ENCODE results near the gene ATP11A.

The ATP11A gene

DNA sequence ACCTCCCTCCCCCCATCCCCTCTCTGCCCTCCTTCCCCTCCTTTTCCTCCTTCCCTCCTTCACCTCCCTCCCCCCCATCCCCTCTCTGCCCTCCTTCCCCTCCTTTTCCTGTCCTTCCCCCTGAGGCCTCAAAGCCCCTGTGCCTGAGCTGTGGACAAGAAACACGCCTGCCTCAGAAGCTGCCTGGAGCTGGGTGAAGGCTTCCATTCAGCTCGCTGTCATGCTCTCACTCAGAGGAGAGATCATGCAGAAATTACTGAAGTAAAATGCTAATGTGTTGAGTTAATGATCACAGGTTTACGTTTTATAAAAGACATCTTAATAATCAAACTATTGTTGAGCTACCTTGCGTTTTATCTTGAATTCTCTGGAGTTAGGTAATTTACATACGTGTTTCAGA lies 114.5 kb downstream of the ATP11A start:
- H3K79me2 ChIP-seq (ENCODE audit: insufficient read depth, low read depth): no peaks in the 10 kb centered on the region
- H3K27me3 ChIP-seq (ENCODE audit: insufficient read depth, low read depth): no peaks in the 10 kb centered on the region
- TF ChIP-seq, protein P1, sequence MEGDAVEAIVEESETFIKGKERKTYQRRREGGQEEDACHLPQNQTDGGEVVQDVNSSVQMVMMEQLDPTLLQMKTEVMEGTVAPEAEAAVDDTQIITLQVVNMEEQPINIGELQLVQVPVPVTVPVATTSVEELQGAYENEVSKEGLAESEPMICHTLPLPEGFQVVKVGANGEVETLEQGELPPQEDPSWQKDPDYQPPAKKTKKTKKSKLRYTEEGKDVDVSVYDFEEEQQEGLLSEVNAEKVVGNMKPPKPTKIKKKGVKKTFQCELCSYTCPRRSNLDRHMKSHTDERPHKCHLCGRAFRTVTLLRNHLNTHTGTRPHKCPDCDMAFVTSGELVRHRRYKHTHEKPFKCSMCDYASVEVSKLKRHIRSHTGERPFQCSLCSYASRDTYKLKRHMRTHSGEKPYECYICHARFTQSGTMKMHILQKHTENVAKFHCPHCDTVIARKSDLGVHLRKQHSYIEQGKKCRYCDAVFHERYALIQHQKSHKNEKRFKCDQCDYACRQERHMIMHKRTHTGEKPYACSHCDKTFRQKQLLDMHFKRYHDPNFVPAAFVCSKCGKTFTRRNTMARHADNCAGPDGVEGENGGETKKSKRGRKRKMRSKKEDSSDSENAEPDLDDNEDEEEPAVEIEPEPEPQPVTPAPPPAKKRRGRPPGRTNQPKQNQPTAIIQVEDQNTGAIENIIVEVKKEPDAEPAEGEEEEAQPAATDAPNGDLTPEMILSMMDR (conservative IDR thresholded peaks at IDR 0.05; ENCODE audit: low read depth, low read length): no peak
- no peaks in the 10 kb centered on the region for H3K36me3 ChIP-seq (ENCODE audit: insufficient read depth)
- peak overlapping the region; percentile 65 for H3K27ac ChIP-seq
- H3K4me3 ChIP-seq (IDR thresholded peaks at IDR 0.05; ENCODE audit: insufficient read depth, low read depth, low read length): no peak overlapping the region
- no peak overlapping the region for H3K9ac ChIP-seq
- H3K4me1 ChIP-seq (ENCODE audit: low read depth, poor library complexity, severe bottlenecking): peaks cover 45% of the 10 kb centered on the region
- H4K20me1 ChIP-seq (ENCODE audit: insufficient read depth): no peaks in the 10 kb centered on the region; the same call in 1 of the 2 replicates
- no peak overlapping the region for H2AFZ ChIP-seq (ENCODE audit: low read depth)
- peak overlapping the region; percentile 28; the same call in 1 of the 2 replicates for H3K4me2 ChIP-seq

DNA sequence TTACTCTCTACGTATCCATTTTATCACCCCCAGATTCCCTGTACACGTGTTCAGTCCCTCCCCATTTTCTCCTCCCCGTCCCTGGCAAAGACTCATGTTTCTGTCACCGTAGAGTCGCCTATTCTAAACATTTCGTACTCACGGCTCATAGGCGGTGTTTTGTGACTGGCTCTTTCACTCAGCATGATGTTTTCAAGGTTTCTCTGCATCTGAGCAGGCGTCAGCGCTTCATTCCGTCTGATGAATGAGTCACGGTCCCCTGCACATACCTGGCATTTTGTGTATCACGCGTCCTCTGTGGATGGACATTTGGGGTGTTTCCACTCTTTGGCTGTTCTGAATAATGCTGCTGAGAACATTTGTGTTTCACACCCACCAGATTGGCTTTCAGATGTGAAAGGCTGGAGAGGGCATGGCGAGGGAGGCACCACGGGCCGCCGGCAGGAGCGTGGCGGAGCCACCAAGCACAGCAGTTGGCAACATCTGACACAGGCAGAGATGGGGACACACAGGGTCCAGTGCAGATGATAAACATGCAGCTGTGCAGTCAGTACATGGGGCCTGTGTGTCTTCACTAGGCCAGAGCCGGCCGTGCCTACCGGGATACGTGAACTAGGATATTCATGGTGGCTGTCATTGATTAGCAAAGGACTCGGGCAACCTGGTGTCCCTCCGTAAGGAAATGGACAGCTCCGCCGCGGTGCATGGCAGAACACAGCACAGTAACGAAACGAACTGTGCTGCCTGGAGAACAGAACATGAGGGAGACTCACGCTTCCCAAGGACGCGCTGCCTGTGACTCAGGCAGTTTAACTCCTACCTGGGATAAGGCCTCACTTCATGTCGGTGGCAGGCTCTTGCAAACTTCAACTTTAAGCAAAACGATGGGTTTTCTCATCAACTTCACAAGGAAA lies 117.2 kb downstream of the ATP11A start:
- Histone ChIP-seq H3K36me3 (ENCODE audit: insufficient read depth) (no peaks in the 10 kb centered on the region), H3K9ac (no peak overlapping the region), H4K20me1 (ENCODE audit: insufficient read depth) (no peaks in the 10 kb centered on the region; the same call in 1 of the 2 replicates), H3K27ac (no peak overlapping the region), H3K4me3 (IDR thresholded peaks at IDR 0.05; ENCODE audit: insufficient read depth, low read depth, low read length) (no peak overlapping the region), H3K4me2 (no peak overlapping the region), H3K4me1 (ENCODE audit: low read depth, poor library complexity, severe bottlenecking) (peaks cover 24% of the 10 kb centered on the region), H3K79me2 (ENCODE audit: insufficient read depth, low read depth) (no peaks in the 10 kb centered on the region), H3K27me3 (ENCODE audit: insufficient read depth, low read depth) (no peaks in the 10 kb centered on the region), H2AFZ (ENCODE audit: low read depth) (no peak overlapping the region)
- TF ChIP-seq, protein P1 (conservative IDR thresholded peaks at IDR 0.05; ENCODE audit: low read depth, low read length): no peak

DNA sequence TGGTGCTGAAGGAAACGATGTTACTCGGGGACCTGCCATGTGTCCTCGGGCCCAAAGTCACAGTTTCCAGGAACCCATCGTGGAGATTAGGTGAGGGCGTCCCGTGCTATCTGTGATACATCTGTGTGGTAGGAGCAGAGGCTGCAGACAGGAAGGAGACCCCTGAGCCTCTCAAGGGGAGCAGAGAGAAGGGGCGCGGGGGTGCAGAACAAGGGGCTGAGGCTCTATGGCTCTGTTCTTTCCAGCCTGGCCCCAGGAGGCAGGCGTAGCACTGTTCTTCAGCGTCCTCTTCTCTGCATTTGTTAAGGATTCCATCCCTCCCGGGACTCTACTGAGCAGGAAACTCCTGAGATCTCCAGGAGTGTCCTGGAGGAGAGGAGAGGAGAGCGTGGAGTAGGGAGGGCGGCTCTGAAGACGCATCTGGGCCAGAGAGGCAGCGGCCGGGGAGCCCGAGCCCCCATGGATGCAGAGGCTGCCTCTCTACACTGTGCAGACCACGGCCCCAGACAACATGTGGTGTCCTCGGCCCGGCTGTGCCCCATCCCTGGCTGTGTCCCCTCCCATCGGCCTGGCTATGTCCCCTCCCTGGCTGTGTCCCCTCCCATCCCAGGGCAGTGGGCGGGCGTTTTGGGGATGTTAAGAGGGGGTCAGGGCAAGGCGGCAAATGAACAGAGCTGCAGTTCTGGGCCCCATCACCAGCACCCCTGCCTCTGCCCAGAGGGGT lies 118.0 kb downstream of the ATP11A start:
- no peak overlapping the region for H3K4me3 ChIP-seq (IDR thresholded peaks at IDR 0.05; ENCODE audit: insufficient read depth, low read depth, low read length)
- H3K27me3 ChIP-seq (ENCODE audit: insufficient read depth, low read depth): no peaks in the 10 kb centered on the region
- peaks cover 15% of the 10 kb centered on the region for H3K4me1 ChIP-seq (ENCODE audit: low read depth, poor library complexity, severe bottlenecking)
- H3K27ac ChIP-seq: no peak overlapping the region
- H3K9ac ChIP-seq: no peak overlapping the region
- no peak overlapping the region for H3K4me2 ChIP-seq
- H3K36me3 ChIP-seq (ENCODE audit: insufficient read depth): no peaks in the 10 kb centered on the region
- H3K79me2 ChIP-seq (ENCODE audit: insufficient read depth, low read depth): no peaks in the 10 kb centered on the region
- no peaks in the 10 kb centered on the region; the same call in 1 of the 2 replicates for H4K20me1 ChIP-seq (ENCODE audit: insufficient read depth)
- no peak overlapping the region for H2AFZ ChIP-seq (ENCODE audit: low read depth)
- TF ChIP-seq, protein P1 (conservative IDR thresholded peaks at IDR 0.05; ENCODE audit: low read depth, low read length): no peak

DNA sequence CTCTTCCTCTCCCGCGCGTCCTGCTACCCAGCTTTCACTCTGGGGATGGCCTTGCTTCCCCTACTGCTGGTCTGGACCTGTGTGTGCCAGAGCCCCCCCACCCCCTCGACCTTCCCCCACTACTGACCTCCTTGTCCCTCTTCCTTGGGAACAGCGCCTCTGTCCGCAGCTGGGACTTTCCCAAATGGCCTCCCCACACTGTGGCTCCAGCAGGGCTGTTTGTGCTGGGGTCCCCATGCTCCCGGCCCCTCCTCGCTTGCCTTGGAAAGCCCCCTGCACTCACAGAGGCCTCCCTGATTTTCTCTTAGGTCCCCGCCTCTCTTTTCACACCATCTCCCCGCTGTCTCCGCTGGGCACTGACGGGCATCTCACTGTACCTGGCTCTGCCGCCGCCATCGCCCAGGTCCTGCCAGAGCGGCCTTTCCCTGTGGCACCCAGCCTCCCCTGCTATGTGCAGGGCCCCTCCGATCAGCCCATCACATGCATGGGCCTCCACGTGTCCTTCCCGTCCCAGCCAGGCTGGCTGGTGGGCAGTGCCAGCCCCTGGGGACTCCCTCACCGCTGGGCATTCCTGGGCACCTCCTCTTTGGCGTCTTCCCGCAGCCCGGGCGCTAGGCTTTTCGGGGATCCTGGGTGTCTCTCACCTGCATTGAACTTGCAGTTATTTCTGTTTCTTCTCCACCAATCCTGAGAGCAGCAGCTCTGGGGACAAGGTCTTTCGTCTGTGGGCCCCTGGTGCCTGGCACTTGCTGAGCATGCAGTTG lies 118.7 kb downstream of the ATP11A start:
- TF ChIP-seq, protein P1 (conservative IDR thresholded peaks at IDR 0.05; ENCODE audit: low read depth, low read length): no peak
- no peak overlapping the region for H3K27ac ChIP-seq
- H3K36me3 ChIP-seq (ENCODE audit: insufficient read depth): no peaks in the 10 kb centered on the region
- no peak overlapping the region for H3K4me3 ChIP-seq (IDR thresholded peaks at IDR 0.05; ENCODE audit: insufficient read depth, low read depth, low read length)
- H2AFZ ChIP-seq (ENCODE audit: low read depth): no peak overlapping the region
- H3K9ac ChIP-seq: no peak overlapping the region
- H3K27me3 ChIP-seq (ENCODE audit: insufficient read depth, low read depth): no peaks in the 10 kb centered on the region
- H3K4me1 ChIP-seq (ENCODE audit: low read depth, poor library complexity, severe bottlenecking): peaks cover 11% of the 10 kb centered on the region
- no peaks in the 10 kb centered on the region; the same call in 1 of the 2 replicates for H4K20me1 ChIP-seq (ENCODE audit: insufficient read depth)
- no peak overlapping the region for H3K4me2 ChIP-seq
- no peaks in the 10 kb centered on the region for H3K79me2 ChIP-seq (ENCODE audit: insufficient read depth, low read depth)
